NCI-H69 (cell line): ENCODE results near the gene PRSS48.
"Not testable (repeated sequence)": the region's sequence is repeated elsewhere in the genome, so short reads cannot be mapped to it uniquely, and the experiment has no call there.

Source experiments
- DNase-seq: peaks from one replicate; lab custom pipeline; 2025; lab: John Stamatoyannopoulos, UW

Gene PRSS48

GRCh38 chr4:151263455-151263854 lies 13.5 kb upstream of the PRSS48 start:
- no peak for DNase-seq

- DNase-seq, result no peak
Observed at GRCh38 chr4:151266497-151266896, 10.5 kb upstream of the PRSS48 start.

GRCh38 chr4:151267104-151267503 lies 9.9 kb upstream of the PRSS48 start:
- no peak for DNase-seq

- no peak for DNase-seq
Observed at GRCh38 chr4:151267822-151268535, 9.0 kb upstream of the PRSS48 start.

- not testable (repeated sequence) for DNase-seq
Observed at GRCh38 chr4:151268905-151269304, 8.1 kb upstream of the PRSS48 start.

- DNase-seq, result no peak
Observed at GRCh38 chr4:151284534-151285245, 7.7 kb downstream of the PRSS48 start.

GRCh38 chr4:151287409-151287808 lies 10.4 kb downstream of the PRSS48 start:
- no peak for DNase-seq

GRCh38 chr4:151291485-151291884 lies 14.5 kb downstream of the PRSS48 start:
- DNase-seq, result no peak

- no peak for DNase-seq
Observed at GRCh38 chr4:151292038-151292437, 15.1 kb downstream of the PRSS48 start.

GRCh38 chr4:151294833-151295496 lies 18.0 kb downstream of the PRSS48 start:
- no peak for DNase-seq

GRCh38 chr4:151296227-151296626 lies 19.3 kb downstream of the PRSS48 start:
- DNase-seq, result no peak

- no peak for DNase-seq
Observed at GRCh38 chr4:151297170-151297569, 20.2 kb downstream of the PRSS48 start.

GRCh38 chr4:151302432-151302831 lies 25.5 kb downstream of the PRSS48 start:
- DNase-seq, result no peak

GRCh38 chr4:151304226-151304625 lies 27.3 kb downstream of the PRSS48 start:
- DNase-seq, result no peak

GRCh38 chr4:151304755-151305154 lies 27.8 kb downstream of the PRSS48 start:
- DNase-seq, result no peak

- no peak for DNase-seq
Observed at GRCh38 chr4:151310124-151310728, 33.3 kb downstream of the PRSS48 start.

- DNase-seq, result no peak
Observed at GRCh38 chr4:151313306-151314009, 36.5 kb downstream of the PRSS48 start.

GRCh38 chr4:151314010-151314355 lies 37.0 kb downstream of the PRSS48 start:
- DNase-seq, result no peak

GRCh38 chr4:151314479-151314878 lies 37.5 kb downstream of the PRSS48 start:
- DNase-seq, result no peak

GRCh38 chr4:151315212-151315886 lies 38.4 kb downstream of the PRSS48 start:
- DNase-seq, result no peak

GRCh38 chr4:151316645-151317044 lies 39.7 kb downstream of the PRSS48 start:
- no peak for DNase-seq
